GM19023 (cell line): ENCODE data around the gene RABL3.
"Not testable (repeated sequence)": the region's sequence is repeated elsewhere in the genome, so short reads cannot be mapped to it uniquely, and the experiment has no call there.

Experiments used
- ATAC-seq: cut with Tn5 transposase; IDR thresholded peaks from one replicate; pipeline ENCODE4 v1.9.1; 2021; ENCODE audit warnings: mild to moderate bottlenecking, moderate library complexity; ENCODE audit not compliant: unreplicated experiment

RABL3 gene

GRCh38 chr3:120684896-120685295 lies 57.4 kb downstream of the RABL3 start:
- no peak for ATAC-seq

- ATAC-seq, result no peak
Measured at GRCh38 chr3:120683671-120684301, 58.5 kb downstream of the RABL3 start.

- no peak for ATAC-seq
Measured at GRCh38 chr3:120683213-120683612, 59.1 kb downstream of the RABL3 start.

DNA sequence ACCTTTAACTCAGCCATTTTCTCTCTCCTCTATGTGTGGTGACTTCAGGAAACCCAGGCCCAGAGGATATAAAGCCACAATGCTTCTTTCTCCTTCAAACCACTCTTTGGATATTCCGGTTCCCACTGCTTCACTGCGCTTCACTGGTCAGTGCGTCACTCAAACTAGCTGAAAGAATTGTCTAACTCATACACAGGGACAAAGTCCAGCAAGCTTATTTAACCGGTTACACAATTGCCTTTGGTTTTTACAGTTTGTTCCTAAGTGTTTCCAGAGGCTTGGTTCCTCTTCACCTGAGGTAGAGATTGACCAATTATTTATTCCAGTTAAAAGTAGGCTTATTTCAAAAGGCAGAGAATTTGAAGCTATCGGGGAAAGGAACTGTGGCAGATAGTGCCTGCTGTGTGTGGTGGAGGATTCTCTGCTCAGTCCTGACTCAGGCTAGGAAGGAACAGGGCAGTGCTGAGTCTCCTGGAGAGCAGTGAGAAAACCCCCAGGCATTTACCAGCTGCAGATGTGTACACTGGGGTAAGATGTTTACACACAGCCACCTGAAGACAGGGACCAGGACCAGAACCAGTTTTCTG lies 60.1 kb downstream of the RABL3 start, which contains the start of gene HGD:
TSS of gene HGD (minus strand) at position 145 of the 587 bp plus-strand sequence. CDS start at position 17, 128 bp downstream.
- ATAC-seq, result no peak

DNA sequence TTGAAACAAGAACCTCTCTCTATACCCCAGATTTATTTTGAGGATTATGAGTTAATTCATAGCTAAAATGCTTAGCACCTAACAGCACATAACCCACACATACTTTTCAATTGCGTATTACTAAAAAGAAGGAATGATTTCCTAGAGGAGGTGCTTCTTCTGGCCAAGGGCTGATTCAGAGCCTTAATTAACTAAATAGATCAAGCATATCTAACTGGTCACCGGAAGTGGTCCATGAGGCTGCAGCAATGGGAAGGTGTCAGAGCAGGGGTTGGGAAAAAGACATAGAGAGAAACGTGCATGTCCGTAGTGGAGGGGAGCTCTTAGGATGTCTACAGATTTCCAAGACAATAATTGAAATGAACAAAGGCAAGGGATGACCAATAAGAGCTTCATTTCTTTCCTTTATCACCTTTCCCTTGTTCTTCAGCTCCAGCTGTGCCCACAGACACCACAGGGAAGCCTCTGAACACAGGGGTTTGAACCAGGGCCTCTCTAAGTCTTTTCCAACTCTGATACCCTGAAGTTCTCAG lies 60.7 kb downstream of the RABL3 start:
- ATAC-seq, result no peak

GRCh38 chr3:120681018-120681417 lies 61.3 kb downstream of the RABL3 start:
- no peak for ATAC-seq

GRCh38 chr3:120680193-120680894 lies 62.0 kb downstream of the RABL3 start:
- no peak for ATAC-seq

DNA sequence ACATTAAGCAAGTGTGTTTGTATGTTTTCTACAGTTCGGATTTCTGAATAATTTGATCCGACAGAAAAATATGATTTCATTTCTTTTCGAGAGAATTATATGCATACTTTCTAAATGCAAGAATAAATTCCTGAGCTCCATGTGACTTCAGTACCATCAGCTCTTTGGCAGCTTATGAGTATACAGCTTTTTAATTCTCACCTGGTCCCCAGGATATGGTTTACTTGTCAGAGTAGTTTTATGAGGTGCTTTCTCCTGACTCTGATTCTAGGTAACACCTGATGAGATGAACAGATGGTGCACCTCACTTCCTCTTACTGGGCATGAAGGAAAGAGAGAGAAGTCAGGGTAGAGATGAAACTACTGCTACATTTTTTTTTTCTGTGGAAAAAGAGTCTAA lies 63.3 kb downstream of the RABL3 start:
- ATAC-seq, result peak; percentile 34

DNA sequence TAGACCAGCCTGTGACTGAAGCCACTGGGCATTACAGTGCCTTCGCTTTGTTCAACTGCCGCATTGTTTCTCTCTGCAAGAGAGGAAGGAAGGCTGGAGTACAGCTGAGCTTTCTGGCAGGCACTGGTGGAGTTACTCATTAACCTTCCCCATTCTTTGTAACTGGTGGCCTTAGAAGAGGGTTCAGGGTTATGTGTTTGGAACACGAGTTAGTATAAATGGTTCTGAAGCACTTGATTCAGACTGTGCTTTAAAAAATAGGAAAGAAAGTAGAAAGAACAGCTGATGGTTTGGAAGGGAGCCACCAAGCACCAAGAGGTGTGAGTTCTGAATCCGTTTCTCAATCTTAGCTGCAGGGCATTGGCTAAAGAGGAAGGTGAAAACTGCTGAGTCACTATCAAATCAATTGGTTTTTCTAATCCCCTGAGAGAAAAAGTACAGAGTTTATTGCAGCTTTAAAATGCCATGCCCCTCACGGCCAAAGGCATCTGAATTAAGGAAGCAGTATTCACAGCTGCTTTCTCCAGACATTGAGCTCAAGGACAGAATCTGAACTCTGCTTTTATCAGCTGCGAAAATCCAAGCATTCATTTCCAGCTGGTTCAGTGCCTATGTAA lies 63.9 kb downstream of the RABL3 start:
- ATAC-seq, result peak; percentile 90

DNA sequence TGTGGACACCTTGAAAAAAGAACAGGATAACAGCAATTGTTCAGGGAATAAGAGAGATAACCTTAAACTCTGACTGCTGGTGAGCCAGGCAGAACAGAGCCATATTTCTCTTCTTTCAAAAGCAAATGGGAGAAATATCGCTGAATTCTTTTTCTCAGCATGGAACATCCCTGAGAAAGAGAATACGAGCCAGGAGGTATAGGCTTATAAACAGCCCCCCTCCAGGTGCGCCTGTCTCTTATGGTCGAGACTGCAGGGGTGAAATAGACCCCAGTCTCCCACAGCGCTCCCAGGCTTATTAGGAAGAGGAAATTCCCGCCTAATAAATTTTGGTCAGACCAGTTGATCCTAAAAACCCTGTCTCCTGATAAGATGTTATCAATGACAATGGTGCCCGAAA lies 65.1 kb downstream of the RABL3 start:
- not testable (repeated sequence) for ATAC-seq

GRCh38 chr3:120673116-120673515 lies 69.2 kb downstream of the RABL3 start:
- no peak for ATAC-seq

- no peak for ATAC-seq
Measured at GRCh38 chr3:120670576-120670975, 71.7 kb downstream of the RABL3 start.

- no peak for ATAC-seq
Measured at GRCh38 chr3:120664926-120665325, 77.4 kb downstream of the RABL3 start.

GRCh38 chr3:120661945-120662344 lies 80.4 kb downstream of the RABL3 start:
- no peak for ATAC-seq

- no peak for ATAC-seq
Measured at GRCh38 chr3:120661106-120661905, 81.0 kb downstream of the RABL3 start.

GRCh38 chr3:120659834-120660233 lies 82.5 kb downstream of the RABL3 start:
- ATAC-seq, result no peak

DNA sequence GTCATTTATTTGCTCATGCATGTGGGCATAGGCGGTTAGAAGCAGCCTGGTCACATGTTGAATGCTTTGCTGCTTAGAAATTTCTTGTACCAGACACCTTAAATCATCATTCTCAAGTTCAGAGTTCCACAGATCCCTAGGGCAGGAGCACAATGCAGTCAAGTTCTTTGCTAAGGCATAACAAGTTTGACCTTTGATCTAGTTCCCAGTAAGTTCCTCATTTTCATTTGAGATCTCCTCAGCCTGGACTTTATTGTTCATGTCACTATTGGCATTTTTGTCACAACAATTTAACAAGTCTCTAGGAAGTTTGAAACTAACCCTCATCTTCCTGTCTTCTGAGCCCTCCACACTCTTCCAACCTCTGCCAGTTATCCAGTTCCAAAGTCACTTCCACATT lies 83.0 kb downstream of the RABL3 start:
- no peak for ATAC-seq

DNA sequence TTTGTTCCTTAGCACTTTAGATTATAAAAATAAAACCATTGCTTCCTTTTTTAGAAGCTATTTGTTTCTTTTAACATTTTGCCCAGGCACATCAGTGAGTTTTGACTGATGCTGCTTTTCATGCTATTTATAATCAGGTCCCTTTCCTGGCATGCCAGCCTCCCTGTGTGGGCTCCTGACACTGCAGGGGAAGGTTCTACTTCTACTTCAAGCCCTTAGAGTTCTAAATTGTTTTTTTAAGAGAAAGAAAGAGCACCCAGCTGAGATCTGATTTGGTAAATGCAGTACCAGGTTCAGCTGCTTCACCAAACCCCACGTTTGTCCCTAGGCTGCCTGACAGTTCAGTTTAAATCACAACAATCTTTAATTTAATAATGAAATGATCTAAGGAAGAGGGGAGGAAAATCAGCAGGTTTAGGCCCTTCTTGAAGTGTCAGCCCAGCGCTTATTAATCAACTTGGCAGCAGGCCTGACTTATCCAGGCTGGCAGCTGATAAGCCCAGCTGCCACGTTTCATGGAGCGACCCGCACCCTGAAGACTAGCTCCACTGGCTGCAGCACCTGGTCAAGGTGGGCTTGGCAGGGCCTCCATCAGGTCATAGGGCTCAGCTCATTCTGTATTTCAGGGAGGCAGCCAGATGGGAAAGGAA lies 89.3 kb downstream of the RABL3 start:
- no peak for ATAC-seq

- ATAC-seq, result no peak
Measured at GRCh38 chr3:120652281-120652680, 90.0 kb downstream of the RABL3 start.

- no peak for ATAC-seq
Measured at GRCh38 chr3:120650311-120650710, 92.0 kb downstream of the RABL3 start.
